GM12801 (cell line): ENCODE measurements around the gene PIK3AP1.

Experiments used
- CTCF ChIP-seq: IDR thresholded peaks from one replicate; pipeline ENCODE4 v1.5.1; 2011; ENCODE audit warnings: control low read depth; ENCODE audit not compliant: insufficient read length; ENCODE audit errors: extremely low read depth

Gene PIK3AP1

GRCh38 chr10:96663797-96664196 is 56.5 kb downstream of the PIK3AP1 start:
- no peak for TF ChIP-seq CTCF

- TF ChIP-seq CTCF, result no peak
Observed at GRCh38 chr10:96661632-96662031, 58.7 kb downstream of the PIK3AP1 start.

- no peak for TF ChIP-seq CTCF
Observed at GRCh38 chr10:96660297-96660696, 60.0 kb downstream of the PIK3AP1 start.

GRCh38 chr10:96658844-96659243 is 61.5 kb downstream of the PIK3AP1 start:
- TF ChIP-seq CTCF, result no peak

- no peak for TF ChIP-seq CTCF
Observed at GRCh38 chr10:96657385-96657784, 62.9 kb downstream of the PIK3AP1 start.

GRCh38 chr10:96656839-96657238 is 63.5 kb downstream of the PIK3AP1 start:
- TF ChIP-seq CTCF, result no peak

GRCh38 chr10:96656198-96656577 is 64.1 kb downstream of the PIK3AP1 start:
- no peak for TF ChIP-seq CTCF
